NCI-H82 treated with DMSO at 0.1 percent for 48 hours (cell line): ENCODE results near the gene KRT222.

Experiments used
- DNase-seq: peaks from one replicate; lab custom pipeline; 2025; ENCODE audit not compliant: unreplicated experiment; lab: John Stamatoyannopoulos, UW

KRT222 gene

GRCh38 chr17:40664582-40665333, at the start of gene KRT222:
KRT222 (minus strand) TSS chr17:40665177; CDS start chr17:40665099, 78 bp downstream.
- no peak for DNase-seq

- DNase-seq = no peak
Observed at GRCh38 chr17:40714473-40714872, 49.5 kb upstream of the KRT222 start.

GRCh38 chr17:40707745-40708144, 42.8 kb upstream of the KRT222 start:
- DNase-seq = no peak

GRCh38 chr17:40705584-40705983, 40.6 kb upstream of the KRT222 start:
- no peak for DNase-seq

- no peak for DNase-seq
Observed at GRCh38 chr17:40703652-40704051, 38.7 kb upstream of the KRT222 start, which contains the start of gene KRT24. KRT24 (minus strand) TSS chr17:40703752; CDS start chr17:40703693, 59 bp downstream.

GRCh38 chr17:40702271-40702670, 37.3 kb upstream of the KRT222 start:
- DNase-seq = no peak

- no peak for DNase-seq
Observed at GRCh38 chr17:40699853-40700252, 34.9 kb upstream of the KRT222 start.

GRCh38 chr17:40699371-40699770, 34.4 kb upstream of the KRT222 start:
- DNase-seq = no peak

GRCh38 chr17:40697297-40697696, 32.3 kb upstream of the KRT222 start:
- no peak for DNase-seq

GRCh38 chr17:40696651-40697072, 31.7 kb upstream of the KRT222 start:
- DNase-seq = no peak

- no peak for DNase-seq
Observed at GRCh38 chr17:40695874-40696472, 31.0 kb upstream of the KRT222 start.

- DNase-seq = no peak
Observed at GRCh38 chr17:40694584-40694983, 29.6 kb upstream of the KRT222 start.

GRCh38 chr17:40687106-40687505, 22.1 kb upstream of the KRT222 start:
- DNase-seq = no peak

GRCh38 chr17:40686192-40686591, 21.2 kb upstream of the KRT222 start:
- DNase-seq = no peak

GRCh38 chr17:40680998-40681397, 16.0 kb upstream of the KRT222 start:
- DNase-seq = no peak

- no peak for DNase-seq
Observed at GRCh38 chr17:40679523-40679907, 14.5 kb upstream of the KRT222 start.

- no peak for DNase-seq
Observed at GRCh38 chr17:40678902-40679522, 14.0 kb upstream of the KRT222 start.

- no peak for DNase-seq
Observed at GRCh38 chr17:40675905-40676304, 10.9 kb upstream of the KRT222 start.

- no peak for DNase-seq
Observed at GRCh38 chr17:40672654-40673053, 7.7 kb upstream of the KRT222 start.

GRCh38 chr17:40671282-40671681, 6.3 kb upstream of the KRT222 start:
- no peak for DNase-seq

GRCh38 chr17:40666331-40666730, 1.4 kb upstream of the KRT222 start:
- no peak for DNase-seq

- no peak for DNase-seq
Observed at GRCh38 chr17:40663252-40663651, 1.7 kb downstream of the KRT222 start.
